Thyroid gland (tissue), 4 donors: Measurements from ENCODE around the gene BCL11B.

Experiments
- CTCF ChIP-seq, 6 experiments: fragments of 200-600 bp in 3 of 6; fragments of 450-650 bp in 3 of 6; sonication (generic) in 3 of 6; IDR thresholded peaks; one replicate each; pipeline ENCODE4 v1.5.1; 2016 to 2019; ENCODE audit warnings: antibody characterized with exemption in 6 of 6, mild to moderate bottlenecking in 2 of 6, inconsistent platforms in 1 of 6, moderate library complexity in 1 of 6
- POLR2A ChIP-seq, 2 donors: fragments of 450-650 bp; IDR thresholded peaks; one replicate each; pipeline ENCODE4 v1.6.1; 2017; ENCODE audit warnings: antibody characterized with exemption in 2 of 2, mild to moderate bottlenecking in 2 of 2, moderate library complexity in 1 of 2

- TF ChIP-seq POLR2A (IDR thresholded peaks at IDR 0.05) (no peak), CTCF (IDR thresholded peaks at IDR 0.05) (no peak)
Observed at GRCh38 chr14:99225436-99226203, 46.4 kb downstream of the BCL11B start.
